GM12873 (cell line): ENCODE results near the gene VDAC1.

ENCODE experiments used
- TF ChIP-seq, protein P1 (sequence below): IDR thresholded peaks from 2 replicates; pipeline ENCODE4 v1.5.1; 2012; ENCODE audit warnings: low read depth, mild to moderate bottlenecking, moderate library complexity, low read length, control low read depth; ENCODE audit not compliant: insufficient read depth; ENCODE audit errors: missing control alignments

VDAC1 gene

DNA sequence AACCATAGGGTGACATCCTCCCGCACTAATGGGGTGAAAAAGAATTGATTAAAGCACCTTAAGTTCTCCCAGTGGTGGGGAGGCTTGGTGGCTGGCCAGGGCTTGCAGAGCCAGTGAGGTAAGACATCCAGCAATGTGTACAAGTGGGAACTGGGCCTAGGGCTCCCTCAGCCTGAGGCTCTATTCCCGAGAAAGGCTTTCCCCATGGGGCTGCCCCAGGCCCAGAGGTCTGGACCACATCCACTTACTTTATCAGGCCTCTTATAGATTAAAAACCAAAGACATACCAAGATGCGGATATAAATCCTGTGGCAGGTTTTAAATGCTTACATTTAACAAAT, 71.6 kb downstream of the VDAC1 start:
- TF ChIP-seq, protein P1, sequence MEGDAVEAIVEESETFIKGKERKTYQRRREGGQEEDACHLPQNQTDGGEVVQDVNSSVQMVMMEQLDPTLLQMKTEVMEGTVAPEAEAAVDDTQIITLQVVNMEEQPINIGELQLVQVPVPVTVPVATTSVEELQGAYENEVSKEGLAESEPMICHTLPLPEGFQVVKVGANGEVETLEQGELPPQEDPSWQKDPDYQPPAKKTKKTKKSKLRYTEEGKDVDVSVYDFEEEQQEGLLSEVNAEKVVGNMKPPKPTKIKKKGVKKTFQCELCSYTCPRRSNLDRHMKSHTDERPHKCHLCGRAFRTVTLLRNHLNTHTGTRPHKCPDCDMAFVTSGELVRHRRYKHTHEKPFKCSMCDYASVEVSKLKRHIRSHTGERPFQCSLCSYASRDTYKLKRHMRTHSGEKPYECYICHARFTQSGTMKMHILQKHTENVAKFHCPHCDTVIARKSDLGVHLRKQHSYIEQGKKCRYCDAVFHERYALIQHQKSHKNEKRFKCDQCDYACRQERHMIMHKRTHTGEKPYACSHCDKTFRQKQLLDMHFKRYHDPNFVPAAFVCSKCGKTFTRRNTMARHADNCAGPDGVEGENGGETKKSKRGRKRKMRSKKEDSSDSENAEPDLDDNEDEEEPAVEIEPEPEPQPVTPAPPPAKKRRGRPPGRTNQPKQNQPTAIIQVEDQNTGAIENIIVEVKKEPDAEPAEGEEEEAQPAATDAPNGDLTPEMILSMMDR = no peak

DNA sequence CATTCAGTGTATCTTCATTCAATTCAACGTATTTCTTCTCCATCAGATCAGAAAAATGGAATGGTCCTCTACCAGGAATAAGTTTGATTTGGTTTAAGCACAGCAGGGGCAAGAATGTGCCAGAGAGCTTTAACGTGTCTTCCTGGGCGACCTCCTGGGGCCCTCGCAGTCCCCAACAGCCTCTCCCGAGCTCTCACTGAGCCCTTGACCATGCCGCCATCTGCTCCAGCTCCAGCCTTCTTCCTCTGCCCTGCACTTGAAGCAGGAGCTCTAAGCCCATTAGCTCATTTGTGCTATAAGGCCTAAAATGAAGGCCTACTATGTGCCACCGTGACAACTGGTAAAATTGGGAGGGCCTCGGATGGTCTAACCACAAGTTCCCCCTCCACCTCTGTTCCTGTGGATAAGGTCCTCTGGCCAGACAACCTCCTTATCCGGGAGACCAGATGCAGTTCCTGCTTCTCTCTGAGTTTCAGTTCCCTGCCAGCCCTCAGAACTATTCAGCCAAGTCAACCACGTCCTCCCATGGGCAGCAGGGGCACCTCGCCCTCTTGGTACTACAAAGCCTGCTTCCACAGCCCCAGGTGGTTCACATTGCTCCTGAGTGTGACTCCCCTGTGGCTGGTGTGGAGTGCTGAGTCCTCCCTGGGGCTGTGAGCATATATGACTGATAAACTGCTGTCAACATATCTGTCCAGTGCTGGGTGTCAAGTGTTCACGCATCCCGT, 72.2 kb downstream of the VDAC1 start:
- TF ChIP-seq, protein P1 = no peak

DNA sequence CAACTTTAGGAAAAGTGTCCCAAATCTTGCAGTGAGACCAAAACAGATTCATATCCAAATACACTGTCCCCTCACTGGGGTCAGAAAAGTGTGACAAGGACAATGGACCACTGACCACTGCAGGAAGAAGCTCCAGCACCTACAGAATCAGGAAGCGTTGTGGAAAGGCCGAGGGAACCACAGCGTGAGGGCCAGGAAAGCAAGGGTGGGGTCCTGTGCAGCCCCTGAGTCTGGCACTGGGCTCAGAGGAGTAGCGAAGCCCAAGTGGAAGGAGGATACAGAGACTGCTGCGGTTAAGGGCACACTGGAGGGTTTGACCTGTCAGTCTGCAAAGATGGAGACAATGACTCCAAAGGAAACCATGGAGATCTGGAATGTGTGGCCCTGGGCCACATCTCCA, 73.2 kb downstream of the VDAC1 start:
- TF ChIP-seq, protein P1 = no peak

DNA sequence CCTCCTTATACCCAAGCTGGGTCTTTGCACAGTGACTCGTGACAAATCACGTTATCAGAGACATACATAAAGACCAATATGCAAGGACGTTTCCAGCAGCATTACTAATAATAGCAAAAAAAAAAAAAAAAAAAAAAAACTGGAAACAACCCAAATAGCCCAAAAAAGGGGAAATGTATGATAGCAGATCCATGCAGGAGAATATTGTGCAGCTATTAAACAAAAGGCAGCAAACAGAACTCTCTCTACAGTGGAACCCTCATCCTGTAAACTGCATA, 74.0 kb downstream of the VDAC1 start:
- TF ChIP-seq, protein P1 = no peak

DNA sequence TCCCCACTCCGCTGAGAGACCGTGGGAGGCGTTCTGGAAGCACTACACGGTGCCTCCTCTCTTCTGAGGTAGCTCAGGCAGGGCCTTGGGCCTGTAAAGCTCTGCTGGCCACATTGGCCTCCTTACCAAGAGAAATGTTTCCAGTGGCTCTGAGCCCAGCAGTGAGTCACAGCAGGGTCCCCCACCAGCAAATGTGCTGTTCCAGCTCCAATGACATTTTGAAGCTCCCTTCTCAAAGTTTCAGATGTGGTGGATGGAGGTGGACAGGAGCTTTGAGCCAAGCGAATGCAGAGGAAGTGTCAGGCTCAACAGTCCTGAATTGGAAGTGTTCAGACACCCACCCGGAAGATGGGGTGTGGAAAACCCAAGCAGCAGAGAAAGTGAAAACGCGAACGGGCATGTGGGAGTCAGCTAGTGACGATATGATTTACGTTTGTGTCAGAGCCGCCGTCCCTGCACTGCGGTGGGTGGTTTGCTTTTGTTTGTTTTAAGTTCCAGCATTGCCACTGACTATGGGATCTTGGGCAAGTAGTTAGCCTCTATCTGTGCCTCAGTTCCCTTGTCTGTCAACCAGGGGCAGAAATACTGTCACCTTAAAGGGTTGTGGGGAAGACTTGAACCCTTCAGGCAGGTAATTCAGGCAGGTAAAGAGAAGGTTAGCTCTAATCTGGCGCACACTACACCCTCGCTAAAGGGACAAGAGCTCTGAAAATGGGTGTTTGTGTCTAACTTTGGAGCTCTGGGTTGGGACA, 74.5 kb downstream of the VDAC1 start:
- TF ChIP-seq, protein P1 = no peak

DNA sequence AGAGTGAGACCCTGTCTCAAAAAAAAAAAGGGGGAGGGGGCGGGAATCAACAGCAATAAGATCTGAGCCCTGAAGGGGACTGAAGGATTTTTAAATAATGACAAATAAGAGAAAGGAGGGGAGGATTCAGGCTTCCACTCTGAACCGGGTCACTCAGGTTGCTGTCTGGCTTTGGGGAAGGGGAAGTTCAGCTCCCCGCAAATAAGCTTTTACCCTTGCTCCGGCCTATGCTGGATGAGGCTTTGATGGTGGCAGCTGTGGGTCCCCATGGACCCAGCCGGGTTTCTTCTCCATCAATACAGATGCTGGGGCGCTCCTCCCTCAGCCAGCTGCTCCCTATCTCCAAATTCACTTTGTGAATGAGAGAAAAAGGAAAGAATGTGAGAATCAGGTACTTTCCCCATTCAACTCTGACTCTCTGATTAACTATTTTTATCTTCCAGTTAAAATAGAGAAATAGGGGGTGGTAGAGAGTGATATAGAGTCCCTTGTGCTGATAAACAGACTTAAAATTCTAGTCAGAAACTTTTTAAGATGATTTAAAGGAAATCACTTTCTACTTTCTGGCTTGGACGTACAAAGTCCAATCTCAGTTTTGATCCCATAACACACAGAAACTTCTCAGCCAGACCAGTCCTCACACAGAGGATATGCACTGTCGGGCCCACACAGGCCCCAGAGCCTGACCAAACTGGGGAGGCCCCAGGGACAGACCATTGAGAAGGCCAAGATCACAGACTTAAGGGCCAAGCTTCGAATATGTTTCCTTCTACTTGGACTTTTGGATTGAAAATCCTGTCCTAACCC, 76.0 kb downstream of the VDAC1 start:
- TF ChIP-seq, protein P1 = no peak
